ENCODE data around the gene DXO.

DXO gene

GRCh38 chr6:31954511-31954910, 17.4 kb downstream of the DXO start:
- no peaks in the 10 kb centered on the region for H3K27me3 Mint-ChIP-seq
- H3K4me1 Mint-ChIP-seq: peaks cover 19% of the 10 kb centered on the region
- no peak overlapping the region for H3K4me3 Mint-ChIP-seq
- no peak for ATAC-seq
- H3K36me3 Mint-ChIP-seq (ENCODE audit: low read depth): peaks cover 32% of the 10 kb centered on the region
- no peak overlapping the region for H3K27ac Mint-ChIP-seq
- H3K9me3 Mint-ChIP-seq: no peaks in the 10 kb centered on the region
- no peak for DNase-seq

DNA sequence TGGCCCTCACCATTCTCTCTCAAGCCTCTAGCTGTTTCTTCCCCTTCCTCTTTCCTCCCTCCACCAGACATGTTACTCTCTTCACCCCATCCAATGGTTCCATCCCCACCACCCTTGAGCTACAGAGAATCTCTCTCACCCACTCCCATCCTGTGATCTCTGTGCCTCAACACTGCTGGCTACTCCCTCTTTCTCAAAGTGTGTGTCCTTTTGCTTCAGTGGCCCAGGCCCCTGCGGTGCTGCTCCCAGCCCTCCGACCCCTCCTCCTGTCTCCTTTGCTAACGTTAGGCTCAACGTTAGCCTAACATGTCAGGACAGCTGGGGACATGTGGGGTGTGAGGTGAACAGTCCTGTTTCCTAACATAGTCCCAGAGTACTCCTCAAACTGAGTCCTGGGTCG, 19.0 kb downstream of the DXO start:
- H3K27ac Mint-ChIP-seq: no peak overlapping the region
- H3K27me3 Mint-ChIP-seq: no peaks in the 10 kb centered on the region
- peaks cover 7% of the 10 kb centered on the region for H3K4me1 Mint-ChIP-seq
- no peak for DNase-seq
- H3K4me3 Mint-ChIP-seq: no peak overlapping the region
- H3K9me3 Mint-ChIP-seq: no peaks in the 10 kb centered on the region
- ATAC-seq: no peak
- peaks cover 30% of the 10 kb centered on the region for H3K36me3 Mint-ChIP-seq (ENCODE audit: low read depth)

DNA sequence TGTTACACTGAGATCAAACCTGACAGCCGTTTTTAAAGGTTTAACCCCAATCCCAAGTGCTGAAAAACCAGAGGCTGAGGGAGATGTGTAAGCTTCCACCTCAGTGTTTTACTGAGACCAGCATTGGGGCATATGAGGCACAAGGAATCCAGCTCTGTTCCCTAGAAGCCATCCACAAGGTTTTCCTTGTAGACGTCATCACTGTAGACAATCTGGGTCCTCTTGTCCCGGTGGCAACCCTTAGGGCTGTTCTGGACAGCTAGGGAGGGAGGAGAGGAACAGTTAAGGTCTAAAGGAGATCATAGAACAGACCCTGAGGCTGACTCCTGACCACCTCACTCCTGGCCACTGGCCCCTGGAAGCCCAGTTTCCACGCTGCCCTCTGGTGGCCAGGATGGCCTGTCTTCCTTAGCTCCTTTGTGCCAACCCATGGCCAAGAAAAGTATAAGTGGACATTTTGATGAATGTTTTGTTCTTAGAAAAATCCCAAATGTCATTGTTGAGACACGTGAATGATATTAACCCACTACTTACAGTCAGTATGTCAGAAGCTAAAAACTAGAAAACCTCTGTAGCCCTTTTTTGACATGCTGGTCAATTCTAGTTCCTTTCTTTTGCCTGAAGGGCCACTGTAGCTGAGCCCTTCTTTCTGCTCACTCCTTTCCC, 19.7 kb downstream of the DXO start:
- peaks cover 1% of the 10 kb centered on the region for H3K4me1 Mint-ChIP-seq
- DNase-seq (peak; percentile 56), ATAC-seq (peak; percentile 42)
- H3K36me3 Mint-ChIP-seq (ENCODE audit: low read depth): peaks cover 30% of the 10 kb centered on the region
- no peaks in the 10 kb centered on the region for H3K9me3 Mint-ChIP-seq
- H3K4me3 Mint-ChIP-seq: no peak overlapping the region
- H3K27ac Mint-ChIP-seq: no peak overlapping the region
- H3K27me3 Mint-ChIP-seq: no peaks in the 10 kb centered on the region

DNA sequence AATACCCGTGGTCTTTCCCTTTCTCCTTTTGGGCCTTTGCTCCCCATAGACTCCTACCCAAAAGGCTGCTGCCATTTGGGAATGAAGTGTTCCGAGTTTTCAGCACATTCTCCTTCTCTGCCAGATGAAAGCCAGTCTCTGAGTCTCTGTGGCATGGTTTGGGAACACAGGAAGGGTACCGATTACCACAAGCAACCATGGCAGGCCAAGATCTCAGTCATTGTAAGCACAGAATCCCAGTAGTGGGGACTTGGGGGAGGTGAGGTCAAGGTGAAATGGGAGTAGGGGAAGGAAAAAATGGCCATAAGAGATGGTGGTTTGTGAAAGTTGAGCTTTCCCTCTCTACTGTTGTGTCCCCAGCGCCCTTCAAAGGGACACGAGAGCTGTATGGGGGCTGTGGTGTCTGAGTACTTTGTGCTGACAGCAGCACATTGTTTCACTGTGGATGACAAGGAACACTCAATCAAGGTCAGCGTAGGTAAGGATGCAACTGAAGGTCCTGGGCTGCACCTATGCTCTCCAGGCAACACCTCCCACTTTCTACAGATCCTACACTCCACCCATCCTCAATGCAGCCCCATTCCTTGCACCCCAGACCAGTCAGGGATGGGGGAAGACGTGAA, 21.9 kb downstream of the DXO start:
- H3K27ac Mint-ChIP-seq: no peak overlapping the region
- H3K36me3 Mint-ChIP-seq (ENCODE audit: low read depth): peaks cover 20% of the 10 kb centered on the region
- no peaks in the 10 kb centered on the region for H3K9me3 Mint-ChIP-seq
- peaks cover 7% of the 10 kb centered on the region for H3K4me1 Mint-ChIP-seq
- no peak for ATAC-seq
- DNase-seq: no peak
- H3K27me3 Mint-ChIP-seq: peaks cover 2% of the 10 kb centered on the region
- no peak overlapping the region for H3K4me3 Mint-ChIP-seq

DNA sequence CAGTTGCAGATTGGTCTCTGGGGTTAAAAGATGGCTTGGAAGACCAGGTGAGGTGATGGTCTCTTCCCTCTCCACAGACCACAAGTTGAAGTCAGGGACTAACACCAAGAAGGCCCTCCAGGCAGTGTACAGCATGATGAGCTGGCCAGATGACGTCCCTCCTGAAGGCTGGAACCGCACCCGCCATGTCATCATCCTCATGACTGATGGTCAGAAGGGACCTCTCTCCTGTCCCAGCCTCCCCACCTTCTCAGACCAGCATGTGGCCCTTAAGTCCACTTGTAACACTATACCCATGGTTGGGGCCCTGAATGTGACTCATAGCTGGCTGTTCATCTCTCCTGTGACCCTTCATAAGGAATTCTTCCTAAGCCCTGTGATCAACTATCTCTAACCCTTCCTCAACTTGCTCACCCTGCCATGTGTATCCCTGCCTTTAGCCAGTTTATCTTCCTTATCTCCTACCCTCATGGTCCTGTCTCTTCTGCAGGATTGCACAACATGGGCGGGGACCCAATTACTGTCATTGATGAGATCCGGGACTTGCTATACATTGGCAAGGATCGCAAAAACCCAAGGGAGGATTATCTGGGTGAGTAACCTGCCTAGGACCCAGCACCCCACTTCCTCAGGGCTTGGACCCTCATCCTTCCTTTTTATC, 23.1 kb downstream of the DXO start:
- Mint-ChIP-seq H3K36me3 (ENCODE audit: low read depth) (peaks cover 11% of the 10 kb centered on the region), H3K27me3 (peaks cover 2% of the 10 kb centered on the region), H3K9me3 (no peaks in the 10 kb centered on the region), H3K4me3 (no peak overlapping the region), H3K27ac (no peak overlapping the region), H3K4me1 (peaks cover 7% of the 10 kb centered on the region)
- ATAC-seq (no peak), DNase-seq (no peak)

- Mint-ChIP-seq H3K9me3 (no peaks in the 10 kb centered on the region), H3K27me3 (peaks cover 2% of the 10 kb centered on the region), H3K27ac (no peak overlapping the region), H3K4me3 (no peak overlapping the region), H3K4me1 (peaks cover 7% of the 10 kb centered on the region), H3K36me3 (ENCODE audit: low read depth) (peaks cover 5% of the 10 kb centered on the region)
- ATAC-seq (no peak), DNase-seq (no peak)
These were observed 23.6 kb downstream of the DXO start for GRCh38 chr6:31948306-31948705.

GRCh38 chr6:31947864-31948263, 24.1 kb downstream of the DXO start:
- no peak overlapping the region for H3K27ac Mint-ChIP-seq
- H3K36me3 Mint-ChIP-seq (ENCODE audit: low read depth): peaks cover 3% of the 10 kb centered on the region

GRCh38 chr6:31947070-31947675, 24.8 kb downstream of the DXO start:
- no peak for ATAC-seq
- Mint-ChIP-seq H3K9me3 (no peaks in the 10 kb centered on the region), H3K4me1 (peaks cover 7% of the 10 kb centered on the region), H3K27ac (no peak overlapping the region), H3K27me3 (peaks cover 8% of the 10 kb centered on the region), H3K4me3 (no peak overlapping the region), H3K36me3 (ENCODE audit: low read depth) (peaks cover 3% of the 10 kb centered on the region)
- DNase-seq: no peak

More at GRCh38 chr6:31947864-31948263, 24.1 kb downstream of the DXO start:
- ATAC-seq (no peak), DNase-seq (no peak)
- H3K27me3 Mint-ChIP-seq: peaks cover 3% of the 10 kb centered on the region
- H3K4me1 Mint-ChIP-seq: peaks cover 7% of the 10 kb centered on the region
- no peak overlapping the region for H3K4me3 Mint-ChIP-seq
- H3K9me3 Mint-ChIP-seq: no peaks in the 10 kb centered on the region

DNA sequence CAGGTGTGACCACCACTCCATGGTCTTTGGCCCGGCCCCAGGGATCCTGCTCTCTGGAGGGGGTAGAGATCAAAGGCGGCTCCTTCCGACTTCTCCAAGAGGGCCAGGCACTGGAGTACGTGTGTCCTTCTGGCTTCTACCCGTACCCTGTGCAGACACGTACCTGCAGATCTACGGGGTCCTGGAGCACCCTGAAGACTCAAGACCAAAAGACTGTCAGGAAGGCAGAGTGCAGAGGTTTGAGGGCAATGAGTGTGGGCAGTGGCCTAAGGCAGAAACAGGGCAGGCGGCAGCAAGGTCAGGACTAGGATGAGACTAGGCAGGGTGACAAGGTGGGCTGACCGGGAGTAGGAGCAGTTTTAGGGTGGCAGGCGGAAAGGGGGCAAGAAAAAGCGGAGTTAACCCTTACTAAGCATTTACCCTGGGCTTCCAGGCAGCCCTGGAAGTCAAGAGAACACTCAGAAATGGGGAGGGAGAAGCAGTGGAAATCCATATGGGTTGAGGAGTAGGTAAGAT, 25.5 kb downstream of the DXO start:
- H3K9me3 Mint-ChIP-seq: no peaks in the 10 kb centered on the region
- no peak overlapping the region for H3K27ac Mint-ChIP-seq
- peaks cover 7% of the 10 kb centered on the region for H3K4me1 Mint-ChIP-seq
- H3K4me3 Mint-ChIP-seq: no peak overlapping the region
- H3K36me3 Mint-ChIP-seq (ENCODE audit: low read depth): peaks cover 3% of the 10 kb centered on the region
- H3K27me3 Mint-ChIP-seq: peaks cover 8% of the 10 kb centered on the region
- ATAC-seq (no peak), DNase-seq (no peak)

- peak; percentile 25 for ATAC-seq
- Mint-ChIP-seq H3K27ac (no peak within 1 kb of the TSS), H3K27me3 (peaks cover 11% of the 10 kb centered on the region), H3K36me3 (ENCODE audit: low read depth) (no peaks in the 10 kb centered on the region), H3K9me3 (no peaks in the 10 kb centered on the region), H3K4me3 (no peak within 1 kb of the TSS), H3K4me1 (peaks cover 7% of the 10 kb centered on the region)
- DNase-seq: no peak
These were observed 26.2 kb downstream of the DXO start, which contains the start of gene CFB for GRCh38 chr6:31945507-31946369. TSS of gene CFB (plus strand) at chr6:31946095. CDS start at chr6:31946222, 127 bp downstream.

- Mint-ChIP-seq H3K27me3 (peaks cover 11% of the 10 kb centered on the region), H3K4me1 (peaks cover 7% of the 10 kb centered on the region), H3K36me3 (ENCODE audit: low read depth) (no peaks in the 10 kb centered on the region), H3K4me3 (no peak overlapping the region), H3K9me3 (no peaks in the 10 kb centered on the region), H3K27ac (no peak overlapping the region)
- DNase-seq: no peak
- ATAC-seq: no peak
These were observed 26.8 kb downstream of the DXO start for GRCh38 chr6:31945154-31945506.

GRCh38 chr6:31943742-31944141, 28.2 kb downstream of the DXO start:
- Mint-ChIP-seq H3K36me3 (ENCODE audit: low read depth) (no peaks in the 10 kb centered on the region), H3K27me3 (peaks cover 11% of the 10 kb centered on the region), H3K27ac (no peak overlapping the region), H3K9me3 (no peaks in the 10 kb centered on the region), H3K4me3 (no peak overlapping the region), H3K4me1 (peaks cover 7% of the 10 kb centered on the region)
- ATAC-seq (no peak), DNase-seq (no peak)

GRCh38 chr6:31940256-31940664, 31.7 kb downstream of the DXO start:
- Mint-ChIP-seq H3K4me1 (peaks cover under 1% of the 10 kb centered on the region), H3K4me3 (no peak overlapping the region), H3K36me3 (ENCODE audit: low read depth) (no peaks in the 10 kb centered on the region), H3K27me3 (peaks cover 11% of the 10 kb centered on the region), H3K9me3 (no peaks in the 10 kb centered on the region), H3K27ac (no peak overlapping the region)
- no peak for ATAC-seq
- DNase-seq: no peak

GRCh38 chr6:31935823-31936222, 36.1 kb downstream of the DXO start:
- no peaks in the 10 kb centered on the region for H3K36me3 Mint-ChIP-seq (ENCODE audit: low read depth)
- no peak for ATAC-seq
- H3K27me3 Mint-ChIP-seq: no peaks in the 10 kb centered on the region
- no peaks in the 10 kb centered on the region for H3K4me1 Mint-ChIP-seq
- no peaks in the 10 kb centered on the region for H3K9me3 Mint-ChIP-seq
- DNase-seq: no peak
- H3K4me3 Mint-ChIP-seq: no peak overlapping the region
- H3K27ac Mint-ChIP-seq: no peak overlapping the region

All from activated naive CD8-positive, alpha-beta T cell treated with anti-CD3 and anti-CD28 coated beads, Interleukin-2, amount 50 U/mL, for 24 hours (primary cell).